CD14-positive monocyte (primary cell): ENCODE measurements around the gene CCT2. TPM values are rescaled to one million over a fixed set of nuclear protein-coding genes. Genes with fewer than 3 reads are reported as not detected.
"Not testable (repeated sequence)": the region's sequence is repeated elsewhere in the genome, so short reads cannot be mapped to it uniquely, and the experiment has no call there.

ENCODE experiments used
- DNase-seq, 3 donors: peaks; one replicate each; pipeline ENCODE4 v3.0.0-alpha.2; 2011 to 2022
- H2AFZ ChIP-seq: 2 replicates; pipeline ENCODE4 v1.6.0; 2012; ENCODE audit warnings: mild to moderate bottlenecking, low read depth, low read length, inconsistent platforms; ENCODE audit not compliant: insufficient read depth, poor library complexity, severe bottlenecking
- H3K27ac ChIP-seq, 2 donors: 1 replicate in 1 of 2; 2 replicates in 1 of 2; pipeline ENCODE4 v1.5.1; 2012 to 2013; ENCODE audit warnings: low read length in 2 of 2, control low read depth in 1 of 2, inconsistent platforms in 1 of 2, low read depth in 1 of 2, mild to moderate bottlenecking in 1 of 2
- H3K27me3 ChIP-seq, 2 donors: one replicate each; pipeline versions ENCODE4 v1.6.0 to v1.6.1; 2011 to 2013; ENCODE audit warnings: low read length in 2 of 2; ENCODE audit not compliant: control insufficient read depth in 2 of 2, insufficient read depth in 2 of 2
- H3K36me3 ChIP-seq, 2 donors: replicated peaks in 1 of 2; 1 replicate in 1 of 2; 2 replicates in 1 of 2; pipeline versions ENCODE4 v1.5.1 to v1.6.1; 2012 to 2013; ENCODE audit warnings: low read length in 2 of 2, control low read depth in 1 of 2, inconsistent platforms in 1 of 2, mild to moderate bottlenecking in 1 of 2; ENCODE audit not compliant: insufficient read depth in 2 of 2, control insufficient read depth in 1 of 2
- H3K4me1 ChIP-seq, 2 donors: 1 replicate in 1 of 2; 2 replicates in 1 of 2; pipeline versions ENCODE4 v1.5.1 to v1.6.1; 2012 to 2013; ENCODE audit warnings: low read length in 2 of 2, control low read depth in 1 of 2, inconsistent platforms in 1 of 2, mild to moderate bottlenecking in 1 of 2, moderate library complexity in 1 of 2; ENCODE audit not compliant: insufficient read depth in 2 of 2, control insufficient read depth in 1 of 2
- H3K4me2 ChIP-seq: replicated peaks from 2 replicates; pipeline ENCODE3; 2012; ENCODE audit warnings: low read length, moderate library complexity, mild to moderate bottlenecking; ENCODE audit not compliant: poor library complexity, severe bottlenecking; ENCODE audit errors: extremely low read depth
- H3K4me3 ChIP-seq, 3 experiments: fragments of 200-600 bp in 1 of 3; sonication (generic) in 1 of 3; replicated peaks in 1 of 3; 1 replicate in 2 of 3; 2 replicates in 1 of 3; pipeline ENCODE4 v1.5.1; 2011 to 2013; ENCODE audit warnings: low read length in 3 of 3, mild to moderate bottlenecking in 3 of 3, control low read depth in 2 of 3, low read depth in 2 of 3, inconsistent platforms in 1 of 3, moderate library complexity in 1 of 3
- H3K79me2 ChIP-seq: 2 replicates; pipeline ENCODE4 v1.6.0; 2012; ENCODE audit warnings: mild to moderate bottlenecking, control low read depth, inconsistent platforms, low read length, moderate library complexity; ENCODE audit not compliant: insufficient read depth
- H3K9ac ChIP-seq: 2 replicates; pipeline ENCODE4 v1.6.0; 2017; ENCODE audit warnings: low read length, mild to moderate bottlenecking; ENCODE audit not compliant: insufficient read depth, poor library complexity, severe bottlenecking
- H3K9me3 ChIP-seq, 2 donors: replicated peaks in 1 of 2; 1 replicate in 1 of 2; 2 replicates in 1 of 2; pipeline versions ENCODE4 v1.5.1 to v1.6.1; 2012 to 2013; ENCODE audit warnings: low read length in 2 of 2, control low read depth in 1 of 2; ENCODE audit not compliant: control insufficient read depth in 1 of 2, insufficient read depth in 1 of 2
- H4K20me1 ChIP-seq: 2 replicates; pipeline ENCODE4 v1.6.0; 2012; ENCODE audit warnings: mild to moderate bottlenecking, low read length, control low read depth, moderate library complexity; ENCODE audit not compliant: insufficient read depth
- H3K27ac Mint-ChIP-seq, 7 donors: one replicate each; pipeline ENCODE4 v1.8.0; 2020; ENCODE audit warnings: mild to moderate bottlenecking in 7 of 7, mixed read lengths in 7 of 7, moderate library complexity in 6 of 7, inconsistent platforms in 2 of 7
- H3K27me3 Mint-ChIP-seq, 3 donors: one replicate each; pipeline ENCODE4 v1.8.0; 2021 to 2022; ENCODE audit warnings: low read depth in 3 of 3, mild to moderate bottlenecking in 3 of 3, mixed read lengths in 3 of 3, moderate library complexity in 3 of 3, inconsistent platforms in 1 of 3
- H3K36me3 Mint-ChIP-seq, 2 donors: one replicate each; pipeline ENCODE4 v1.8.0; 2020; ENCODE audit warnings: mixed read lengths in 2 of 2, inconsistent platforms in 1 of 2, mild to moderate bottlenecking in 1 of 2
- H3K4me1 Mint-ChIP-seq: one replicate; pipeline ENCODE4 v1.8.0; 2020; ENCODE audit warnings: mild to moderate bottlenecking, mixed read lengths
- H3K4me3 Mint-ChIP-seq, 2 donors: one replicate each; pipeline ENCODE4 v1.8.0; 2020; ENCODE audit warnings: mild to moderate bottlenecking in 2 of 2, mixed read lengths in 2 of 2, moderate library complexity in 1 of 2
- H3K9me3 Mint-ChIP-seq, 7 donors: one replicate each; pipeline ENCODE4 v1.8.0; 2020 to 2022; ENCODE audit warnings: mixed read lengths in 7 of 7, mild to moderate bottlenecking in 6 of 7, moderate library complexity in 6 of 7, inconsistent platforms in 2 of 7
- CTCF ChIP-seq: fragments of 200-600 bp; IDR thresholded peaks from one replicate; pipeline ENCODE4 v1.8.0; 2022; ENCODE audit warnings: antibody characterized with exemption, mild to moderate bottlenecking
- WGBS: methylation state at CpG from one replicate; pipeline ENCODE4 v1.1.5; 2013; ENCODE audit warnings: missing lambda C conversion rate; ENCODE audit not compliant: insufficient coverage; 5-methylcytosine and 5-hydroxymethylcytosine counted together
- intact Hi-C, 2 donors: fragments of 100-400 bp; cut with micrococcal nuclease; formaldehyde crosslinking; loops; one replicate each; pipeline versions ENCODE4 v1.15.0 to v1.15.1; 2023
- polyA plus RNA-seq, 3 donors: library from polyadenylated mRNA; depleted of rRNA in 1 of 3; unstranded in 2 of 3; stranded (reverse) in 1 of 3; fragments of 300-500 nt in 2 of 3; fragments of >200 nt in 1 of 3; fragmentation: Illumina TruSeq in 2 of 3; gene quantifications; 1 replicate in 2 of 3; 2 replicates in 1 of 3; pipeline ENCODE4 v1.2.3, GENCODE V29; 2012 to 2021

CCT2 gene
- polyA plus RNA-seq, 3 donors = 39.8 to 87.4 (median 63.3) TPM

GRCh38 chr12:69602954-69603353 is 17.7 kb downstream of the CCT2 start:
- Histone ChIP-seq H3K27me3 (no peaks in the 10 kb centered on the region), H3K4me1 (peaks cover 0 to 3% of the 10 kb centered on the region in 2 donors), H3K36me3 (peaks cover 49 to 56% of the 10 kb centered on the region in 2 donors), H3K4me2 (no peak overlapping the region), H3K27ac (no peak overlapping the region), H3K9ac (no peak overlapping the region), H2AFZ (no peak overlapping the region), H3K9me3 (no peaks in the 10 kb centered on the region), H3K4me3 (no peak overlapping the region), H3K79me2 (no peaks in the 10 kb centered on the region), H4K20me1 (no peaks in the 10 kb centered on the region)
- H3K4me1 Mint-ChIP-seq = peaks cover 2% of the 10 kb centered on the region
- H3K27ac Mint-ChIP-seq = no peak overlapping the region
- intact Hi-C loops = no loop called here
- peaks cover 0 to 3% (median 1%) of the 10 kb centered on the region in 7 donors for H3K9me3 Mint-ChIP-seq
- TF ChIP-seq CTCF = no peak
- DNase-seq = no peak
- peaks cover 0 to 2% (median 1%) of the 10 kb centered on the region in 3 donors for H3K27me3 Mint-ChIP-seq
- H3K36me3 Mint-ChIP-seq = peaks cover 48 to 53% of the 10 kb centered on the region in 2 donors
- H3K4me3 Mint-ChIP-seq = no peak overlapping the region

- H3K9me3 Mint-ChIP-seq, H3K79me2 ChIP-seq, intact Hi-C loops: not testable (repeated sequence)
Measured at GRCh38 chr12:69603556-69603955, 18.3 kb downstream of the CCT2 start.

GRCh38 chr12:69604275-69604674 is 19.0 kb downstream of the CCT2 start:
- H2AFZ ChIP-seq, H3K27me3 Mint-ChIP-seq, H3K79me2 ChIP-seq, H3K9me3 Mint-ChIP-seq, H3K27ac ChIP-seq, H4K20me1 ChIP-seq, intact Hi-C loops, H3K4me3 ChIP-seq, DNase-seq, H3K9ac ChIP-seq, H3K4me3 Mint-ChIP-seq, H3K27ac Mint-ChIP-seq, H3K27me3 ChIP-seq, H3K4me1 ChIP-seq, H3K4me2 ChIP-seq, H3K9me3 ChIP-seq: not testable (repeated sequence)
- peaks cover 37 to 42% of the 10 kb centered on the region in 2 donors for H3K36me3 Mint-ChIP-seq
- no CpG with 5 or more reads among the region's 3 CpGs for WGBS
- peaks cover 13% of the 10 kb centered on the region for H3K4me1 Mint-ChIP-seq
- H3K36me3 ChIP-seq = peaks cover 35 to 43% of the 10 kb centered on the region in 2 donors

More at GRCh38 chr12:69603556-69603955, 18.3 kb downstream of the CCT2 start:
- not testable (repeated sequence) for DNase-seq, H3K4me2 ChIP-seq, H3K4me1 ChIP-seq, H3K27ac Mint-ChIP-seq, H3K27me3 ChIP-seq, H3K4me1 Mint-ChIP-seq, H3K27ac ChIP-seq, H3K4me3 ChIP-seq, H3K9me3 ChIP-seq, H3K27me3 Mint-ChIP-seq, H4K20me1 ChIP-seq, H3K4me3 Mint-ChIP-seq, H3K9ac ChIP-seq, H2AFZ ChIP-seq
- H3K36me3 ChIP-seq = peaks cover 43 to 50% of the 10 kb centered on the region in 2 donors
- WGBS = 100% methylated on average over 2 of the region's 6 CpGs
- H3K36me3 Mint-ChIP-seq = peaks cover 42 to 49% of the 10 kb centered on the region in 2 donors
